Epithelial cell of esophagus (primary cell): ENCODE data around the gene CYB561D1.
"Not testable (repeated sequence)": the region's sequence is repeated elsewhere in the genome, so short reads cannot be mapped to it uniquely, and the experiment has no call there.

ENCODE experiments used
- DNase-seq: peaks from one replicate; pipeline ENCODE4 v3.0.0; 2010; ENCODE audit warnings: low read depth
- H3K4me3 ChIP-seq: 2 replicates; pipeline ENCODE4 v1.5.1; 2011; ENCODE audit warnings: mild to moderate bottlenecking, low read length, control low read depth
- CTCF ChIP-seq: IDR thresholded peaks from 2 replicates; pipeline ENCODE4 v1.5.1; 2011; ENCODE audit warnings: low read depth, mild to moderate bottlenecking, low read length, control low read depth, inconsistent platforms; ENCODE audit not compliant: insufficient read depth; ENCODE audit errors: missing control alignments

Gene CYB561D1, protein sequence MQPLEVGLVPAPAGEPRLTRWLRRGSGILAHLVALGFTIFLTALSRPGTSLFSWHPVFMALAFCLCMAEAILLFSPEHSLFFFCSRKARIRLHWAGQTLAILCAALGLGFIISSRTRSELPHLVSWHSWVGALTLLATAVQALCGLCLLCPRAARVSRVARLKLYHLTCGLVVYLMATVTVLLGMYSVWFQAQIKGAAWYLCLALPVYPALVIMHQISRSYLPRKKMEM

GRCh38 chr1:109493805-109494539 lies at the start of gene CYB561D1:
Gene CYB561D1, plus strand, starts transcription at chr1:109494094. Its CDS starts 46 bp downstream, at chr1:109494140.
- peak; percentile 84 for DNase-seq
- H3K4me3 ChIP-seq: peak within 1 kb of the TSS; percentile 96
- TF ChIP-seq CTCF: peak; percentile 69

GRCh38 chr1:109444346-109444745 lies 49.5 kb upstream of the CYB561D1 start:
- no peak for TF ChIP-seq CTCF
- no peak for DNase-seq
- no peak overlapping the region for H3K4me3 ChIP-seq

DNA sequence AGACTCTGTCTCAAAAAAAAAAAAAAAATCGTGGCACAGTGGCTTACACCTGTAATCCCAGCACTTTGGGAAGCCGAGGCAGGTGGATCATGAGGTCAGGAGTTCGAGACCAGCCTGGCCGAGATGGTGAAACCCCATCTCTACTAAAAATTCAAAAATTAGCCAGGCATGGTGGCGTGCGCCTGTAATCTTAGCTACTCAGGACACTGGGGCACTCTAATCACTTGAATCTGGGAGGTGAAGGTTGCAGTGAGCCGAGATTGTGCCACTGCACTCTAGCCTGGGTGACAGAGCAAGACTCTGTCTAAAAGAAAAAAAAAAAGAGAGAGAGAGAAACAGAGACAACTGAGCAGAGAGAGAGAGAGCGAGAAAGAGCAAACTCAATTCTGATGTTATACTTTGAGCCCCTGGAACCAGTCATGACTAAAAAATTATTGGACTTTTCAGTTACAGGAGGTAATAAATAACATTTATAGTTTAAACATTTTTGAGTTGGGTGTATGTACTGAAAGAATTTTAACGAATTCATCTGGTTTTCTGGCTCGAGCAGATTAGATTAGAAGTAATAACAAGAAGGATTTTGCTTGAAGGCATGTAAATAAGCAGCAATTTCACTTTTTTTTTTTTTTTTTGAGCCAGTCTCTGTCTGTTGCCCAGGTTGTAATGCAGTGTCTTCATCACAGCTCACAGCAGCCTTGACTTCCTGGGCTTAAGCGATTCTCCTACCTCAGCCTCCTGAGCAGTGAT lies 47.8 kb upstream of the CYB561D1 start:
- DNase-seq, H3K4me3 ChIP-seq: not testable (repeated sequence)

- H3K4me3 ChIP-seq: no peak overlapping the region
- TF ChIP-seq CTCF: no peak
- DNase-seq: no peak
These were observed 46.4 kb upstream of the CYB561D1 start for GRCh38 chr1:109447524-109447923.

- DNase-seq: no peak
- no peak overlapping the region for H3K4me3 ChIP-seq
- no peak for TF ChIP-seq CTCF
These were observed 39.3 kb upstream of the CYB561D1 start for GRCh38 chr1:109454497-109455133.

DNA sequence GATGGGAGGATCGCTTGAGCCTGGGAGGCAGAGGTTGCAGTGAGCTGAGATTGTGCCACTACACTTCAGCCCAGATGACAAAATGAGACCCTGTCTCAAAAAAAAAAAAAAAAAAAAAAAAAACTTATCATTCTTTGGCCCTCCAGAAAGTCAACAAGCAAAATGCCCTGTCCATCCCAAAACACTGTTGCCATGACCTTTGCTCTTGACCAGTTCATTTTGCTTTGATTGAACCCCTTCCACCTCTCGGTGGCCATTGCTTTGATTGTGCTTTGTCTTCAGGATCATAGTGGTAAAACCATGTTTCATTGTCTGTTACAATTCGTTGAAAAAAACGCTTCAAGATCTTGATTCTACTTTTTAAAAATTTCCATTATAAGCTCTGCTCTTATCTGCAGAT lies 36.1 kb upstream of the CYB561D1 start:
- H3K4me3 ChIP-seq: no peak overlapping the region
- TF ChIP-seq CTCF: no peak
- DNase-seq: no peak

DNA sequence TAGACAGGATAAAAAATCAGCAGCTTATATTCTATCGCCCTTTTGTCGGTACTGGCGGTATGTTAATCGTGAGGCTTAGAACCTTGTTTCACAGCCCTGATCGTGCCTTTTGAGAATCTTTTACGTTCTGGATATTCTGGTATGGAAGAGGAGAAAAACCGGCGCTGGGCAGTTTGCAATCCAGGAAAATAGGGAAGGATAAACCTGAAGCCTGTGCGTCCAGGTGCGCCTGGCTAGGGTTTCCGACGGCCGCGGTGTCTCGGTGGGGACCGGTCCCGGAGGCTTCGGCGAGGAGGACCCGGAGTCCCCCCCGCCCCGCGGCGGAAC lies 27.8 kb upstream of the CYB561D1 start:
- no peak for TF ChIP-seq CTCF
- peak overlapping the region; percentile 32 for H3K4me3 ChIP-seq
- no peak for DNase-seq
